ENCODE measurements around the gene FRAS1.

FRAS1 gene

DNA sequence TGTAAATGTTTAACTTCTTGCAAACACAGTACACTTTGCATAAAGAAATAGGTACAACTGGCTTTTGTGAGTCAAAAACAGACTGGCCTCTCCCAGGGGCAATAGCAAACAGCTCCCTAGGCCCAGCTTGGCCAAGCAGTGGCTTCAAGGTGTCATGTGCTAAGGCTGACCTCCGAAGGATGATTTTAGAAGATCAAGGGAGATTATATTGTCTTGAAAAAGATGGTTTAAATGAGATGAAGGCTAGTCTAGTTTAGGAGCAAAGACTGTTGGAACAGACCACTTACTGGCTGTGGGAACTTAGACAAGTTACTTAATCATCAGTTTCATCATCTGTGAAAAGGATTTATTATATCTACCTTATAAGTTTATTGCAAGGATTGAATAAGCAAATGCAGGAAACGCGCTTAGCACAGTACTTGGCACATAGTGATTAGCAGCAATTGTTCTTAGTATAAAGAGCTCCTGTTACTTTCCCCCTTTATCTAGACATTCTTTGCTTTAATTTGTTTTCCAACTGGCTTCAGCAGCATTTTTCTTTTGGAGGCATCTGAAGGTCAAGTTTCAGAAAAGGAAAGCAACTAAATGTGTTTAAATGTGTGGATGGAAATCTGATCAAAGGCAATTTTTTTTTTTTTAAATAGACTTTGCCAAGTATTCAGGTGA, 511.6 kb downstream of the FRAS1 start:
- DNase-seq (ENCODE audit: low spot score) (no peak), FAIRE-seq (no peak)

DNA sequence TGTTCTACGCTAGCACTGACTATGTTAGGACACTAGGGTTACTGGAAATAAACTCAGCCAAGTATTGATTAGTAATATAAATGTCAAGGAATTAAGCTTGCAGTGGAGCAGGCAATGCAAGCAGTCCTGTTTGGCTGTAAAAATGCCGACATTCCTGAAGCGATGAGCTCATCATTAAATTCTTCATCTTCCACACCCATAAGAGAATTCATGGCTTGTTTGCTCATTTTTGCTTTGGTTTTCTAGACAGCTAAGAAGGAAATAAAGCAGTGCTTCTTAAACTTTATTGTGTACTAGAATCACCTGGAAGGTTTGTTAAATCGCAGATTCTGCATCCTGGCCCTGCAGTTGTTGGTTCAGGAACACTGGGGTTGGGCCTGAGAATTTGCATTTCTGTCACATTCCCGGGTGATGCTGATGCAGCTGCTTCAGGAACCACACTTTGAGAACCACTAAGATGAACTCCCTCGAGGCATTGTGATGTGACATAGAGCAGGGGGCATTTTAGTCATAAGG, 512.2 kb downstream of the FRAS1 start:
- peak; percentile 44 for DNase-seq (ENCODE audit: low spot score)
- peak; percentile 64 for FAIRE-seq

DNA sequence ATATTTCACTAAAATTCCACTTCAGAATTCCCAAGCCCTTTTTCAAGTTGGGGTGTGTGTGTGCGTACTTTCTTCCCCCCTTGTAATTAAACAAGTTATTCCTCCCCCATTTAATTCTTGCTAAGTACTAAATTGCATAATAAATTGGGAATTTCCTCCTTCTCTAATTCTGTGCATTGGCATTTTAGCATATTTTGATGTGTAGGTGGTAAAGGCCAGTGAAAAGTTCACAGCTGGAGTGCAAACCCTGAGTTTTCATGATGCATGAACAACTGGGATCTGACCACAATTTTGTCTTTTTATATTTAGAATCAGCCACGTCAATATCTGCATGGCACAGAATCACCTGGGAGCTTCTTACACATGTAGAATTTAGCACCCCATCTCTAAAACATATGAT, 513.0 kb downstream of the FRAS1 start:
- DNase-seq (ENCODE audit: low spot score) (no peak), FAIRE-seq (no peak)

DNA sequence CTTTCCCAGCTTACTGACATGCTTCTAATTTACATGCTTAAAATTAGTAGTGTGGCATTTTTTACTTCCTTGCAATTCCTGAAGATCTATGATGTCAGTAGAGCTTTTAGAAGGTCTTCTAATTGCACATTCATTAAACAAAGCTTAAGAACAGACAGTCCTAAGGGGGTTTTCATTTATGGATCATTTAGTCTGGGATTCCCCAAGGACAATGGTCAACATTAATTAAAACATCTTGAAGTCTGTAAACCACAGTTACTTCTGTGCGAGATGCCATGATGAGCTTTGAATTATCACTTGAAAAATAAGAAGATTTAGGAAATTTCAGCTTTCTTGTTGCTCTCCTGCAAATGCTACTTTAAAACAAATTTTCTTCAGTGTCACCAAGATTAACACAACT, 514.7 kb downstream of the FRAS1 start:
- FAIRE-seq, result no peak

DNA sequence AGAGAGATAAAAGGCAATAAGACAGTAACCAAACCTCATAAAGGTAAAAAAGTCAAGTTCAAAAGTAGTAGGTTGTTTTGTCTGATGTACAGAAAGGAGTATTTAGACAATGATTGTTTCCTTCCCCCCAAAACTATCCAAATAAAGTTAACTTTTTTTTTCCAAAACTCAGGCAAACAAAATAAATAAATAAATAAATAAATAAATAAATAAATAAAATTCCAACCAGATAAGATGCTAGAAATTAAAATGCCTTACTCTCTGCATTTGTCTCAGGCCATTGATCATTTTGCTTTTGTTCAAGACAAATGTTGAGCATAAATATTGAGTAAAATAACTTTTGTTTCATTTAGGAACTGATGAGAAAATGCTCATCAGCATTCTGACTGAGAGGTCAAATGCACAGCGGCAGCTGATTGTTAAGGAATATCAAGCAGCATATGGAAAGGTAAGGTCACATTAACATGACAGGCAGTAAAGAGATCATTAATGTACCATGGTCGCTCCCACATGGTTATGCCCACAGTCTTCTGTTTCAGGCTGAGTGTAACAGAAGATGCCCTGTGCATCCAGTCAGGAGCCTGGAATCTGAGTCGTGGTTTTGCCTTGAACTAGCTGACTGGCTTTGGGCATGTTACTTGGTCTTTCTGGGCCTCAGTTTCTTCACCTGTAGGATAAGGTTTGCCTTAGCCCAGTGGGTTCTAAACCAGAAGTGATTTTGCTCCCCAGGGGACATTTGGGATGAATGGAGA, 521.7 kb downstream of the FRAS1 start:
- FAIRE-seq (no peak), DNase-seq (ENCODE audit: low spot score) (no peak)

More for the DNA sequence above, 514.7 kb downstream of the FRAS1 start:
- no peak for DNase-seq (ENCODE audit: low spot score)

DNA sequence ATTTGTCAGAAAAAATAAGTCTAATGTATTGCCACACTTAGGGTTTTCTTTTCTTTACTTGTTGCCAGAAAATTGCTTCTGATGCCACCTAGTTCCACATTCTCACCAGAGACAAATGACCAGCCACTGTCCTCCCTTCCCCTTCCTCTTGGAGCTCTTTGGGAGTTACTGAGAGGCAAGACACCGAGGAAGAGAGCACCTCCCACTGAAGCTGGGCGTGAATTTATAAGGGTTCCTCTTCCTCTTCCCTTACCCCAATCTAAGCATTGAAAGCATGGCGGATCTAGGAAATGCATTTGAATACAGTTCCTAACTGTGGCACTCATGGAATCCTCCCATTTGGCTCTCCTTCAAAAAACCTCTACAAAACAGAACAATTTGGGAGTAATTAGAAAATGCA, 524.5 kb downstream of the FRAS1 start:
- no peak for DNase-seq (ENCODE audit: low spot score)
- no peak for FAIRE-seq

DNA sequence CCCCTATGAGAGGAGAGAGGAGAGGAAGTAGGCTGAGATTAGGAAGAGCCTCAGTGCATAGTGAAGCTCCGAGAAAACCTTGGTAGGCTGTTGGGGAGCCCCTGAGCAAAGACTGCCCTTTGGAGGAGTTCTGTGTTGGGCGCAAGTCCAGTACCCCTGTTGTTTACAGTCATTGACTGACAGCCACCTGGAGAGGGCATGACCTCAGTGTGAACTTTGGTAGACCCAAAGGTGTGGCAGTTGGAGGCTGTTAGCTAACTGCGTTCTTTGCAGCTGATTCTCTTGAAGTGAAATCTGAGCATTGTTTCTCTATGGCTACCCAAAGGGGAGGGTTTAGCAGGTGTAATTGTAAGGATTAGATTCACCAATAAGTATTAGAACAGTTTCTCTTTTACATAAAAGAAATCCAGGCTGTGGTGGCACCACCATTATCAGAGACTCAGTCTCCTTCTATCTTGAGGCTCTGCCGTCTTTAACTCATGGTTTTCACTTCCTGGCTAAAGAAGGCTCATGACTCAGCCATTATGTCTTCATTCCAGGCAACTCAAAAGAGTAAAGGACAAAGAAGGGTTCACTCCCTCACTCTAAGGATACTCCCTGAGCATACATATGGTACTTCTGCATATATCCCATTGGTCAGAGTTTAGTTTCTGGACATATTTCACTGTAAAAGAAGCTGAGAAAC, 527.9 kb downstream of the FRAS1 start:
- FAIRE-seq, result no peak
- DNase-seq (ENCODE audit: low spot score), result no peak

DNA sequence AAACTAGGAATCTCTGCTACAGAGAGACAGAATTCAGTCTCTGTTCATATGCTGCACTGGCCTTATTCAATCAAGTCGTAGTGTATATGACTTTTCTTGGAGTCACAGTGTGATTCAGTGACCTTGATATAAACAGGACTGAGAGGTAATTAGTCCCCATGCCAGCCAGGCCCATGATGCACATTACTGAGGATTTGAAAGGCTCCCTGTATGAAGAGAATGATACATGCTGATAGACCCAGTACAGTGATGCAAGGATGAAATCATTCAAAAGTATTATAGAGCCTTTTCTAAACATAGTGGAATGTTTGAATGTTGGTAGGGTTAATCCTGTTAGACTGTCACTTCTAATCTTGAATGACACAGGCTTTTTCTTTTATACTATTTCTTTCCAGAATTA, 528.5 kb downstream of the FRAS1 start:
- FAIRE-seq, result no peak
- no peak for DNase-seq (ENCODE audit: low spot score)

DNA sequence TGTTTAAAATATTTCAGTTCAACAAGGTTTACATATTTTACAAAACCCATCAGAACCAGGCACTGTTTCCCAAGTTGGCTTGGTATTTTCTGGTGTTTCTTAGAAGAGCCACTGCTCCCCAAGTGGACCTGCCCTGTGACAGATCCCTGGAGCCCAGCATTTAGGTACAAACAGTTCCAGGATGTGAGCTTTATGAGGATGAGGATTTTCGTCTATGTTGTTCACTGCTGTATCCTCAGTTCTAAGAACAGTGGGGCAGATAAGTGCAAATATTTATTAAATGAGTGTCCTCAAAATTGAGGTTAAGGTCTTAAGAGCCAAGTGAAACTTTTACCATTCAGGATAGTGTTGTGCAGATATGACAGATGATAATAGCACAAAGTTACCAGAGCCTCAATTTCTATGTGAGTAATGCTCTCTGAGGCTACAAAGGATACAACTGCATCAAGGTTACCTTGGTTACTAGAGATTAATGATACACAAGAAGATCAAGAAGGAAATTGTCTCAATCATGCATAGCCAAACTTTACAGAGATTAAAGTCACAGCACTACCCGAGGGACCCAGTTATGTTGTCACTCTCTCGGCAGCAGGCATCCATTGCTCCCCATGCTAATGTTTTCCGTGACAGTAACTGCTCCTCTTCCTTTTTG, 531.9 kb downstream of the FRAS1 start:
- FAIRE-seq (no peak), DNase-seq (ENCODE audit: low spot score) (no peak)

DNA sequence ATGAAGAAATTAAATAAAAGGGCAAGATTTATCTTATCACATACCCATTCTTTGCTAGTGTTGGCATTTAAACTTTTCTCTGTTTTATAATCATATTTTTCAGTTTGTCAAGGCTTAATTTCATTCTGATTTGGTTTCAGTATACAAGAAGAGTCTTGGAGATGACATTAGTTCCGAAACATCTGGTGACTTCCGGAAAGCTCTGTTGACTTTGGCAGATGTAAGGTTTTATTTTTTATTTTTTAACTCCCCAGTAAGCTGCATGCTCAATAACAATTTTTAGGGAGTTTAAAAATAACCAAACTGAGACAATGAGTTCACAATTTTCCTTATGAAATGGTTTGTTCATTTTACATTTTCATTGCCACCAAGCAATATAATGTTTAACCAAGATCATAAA, 534.3 kb downstream of the FRAS1 start:
- FAIRE-seq (no peak), DNase-seq (ENCODE audit: low spot score) (no peak)

DNA sequence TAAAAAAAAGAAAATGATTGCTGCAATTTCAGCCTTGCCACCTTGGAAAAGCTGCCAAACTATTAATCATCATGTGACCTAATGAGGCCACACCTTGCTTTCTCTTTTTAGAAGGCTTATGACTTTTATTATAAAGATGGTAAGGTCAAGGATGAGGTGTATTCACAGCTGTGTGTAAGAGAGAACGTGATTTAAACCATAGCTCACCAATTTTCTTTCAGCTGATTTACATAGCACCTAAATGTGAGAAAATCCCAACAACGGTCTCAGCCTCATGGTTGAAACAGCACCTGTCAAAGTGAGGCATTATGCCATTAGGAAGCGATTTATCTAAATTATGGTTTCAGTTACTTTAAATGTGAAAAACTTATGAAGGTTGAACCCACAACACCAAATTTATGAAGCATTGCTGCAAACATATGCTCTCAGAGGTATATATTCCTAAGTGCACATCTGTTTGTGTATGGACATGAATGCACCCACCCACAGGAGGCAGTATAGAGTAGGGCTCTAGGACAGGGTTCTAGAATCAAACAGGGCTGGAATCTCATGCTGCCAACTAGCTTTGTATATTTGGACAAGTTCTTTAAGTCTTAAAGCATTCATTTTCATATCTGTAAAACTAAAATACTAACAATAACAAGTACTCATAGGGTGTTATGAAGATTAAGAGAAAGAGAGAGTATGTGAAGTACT, 535.1 kb downstream of the FRAS1 start:
- no peak for FAIRE-seq

More for the DNA sequence above, 535.1 kb downstream of the FRAS1 start:
- DNase-seq (ENCODE audit: low spot score), result no peak
